Activated CD8-positive, alpha-beta memory T cell treated with anti-CD3 and anti-CD28 coated beads, Interleukin-2, amount 50 U/mL, for 4 hours (primary cell): ENCODE results near the gene FADS2.

Experiments used
- DNase-seq: peaks from one replicate; pipeline ENCODE4 v3.0.0-alpha.2; 2020

Gene FADS2

GRCh38 chr11:61828629-61829407, 718 bp downstream of the FADS2 start:
- DNase-seq, result peak; percentile 37

- no peak for DNase-seq
Observed at GRCh38 chr11:61829806-61830205, 1.7 kb downstream of the FADS2 start.

- DNase-seq, result no peak
Observed at GRCh38 chr11:61830237-61831105, 2.4 kb downstream of the FADS2 start.

GRCh38 chr11:61832207-61832606, 4.1 kb downstream of the FADS2 start:
- no peak for DNase-seq

GRCh38 chr11:61832754-61833153, 4.7 kb downstream of the FADS2 start:
- DNase-seq, result no peak

- DNase-seq, result no peak
Observed at GRCh38 chr11:61833471-61833870, 5.4 kb downstream of the FADS2 start.

- DNase-seq, result no peak
Observed at GRCh38 chr11:61833926-61834277, 5.8 kb downstream of the FADS2 start.

GRCh38 chr11:61834278-61835048, 6.4 kb downstream of the FADS2 start:
- no peak for DNase-seq

- no peak for DNase-seq
Observed at GRCh38 chr11:61836193-61836592, 8.1 kb downstream of the FADS2 start.

GRCh38 chr11:61837411-61838005, 9.4 kb downstream of the FADS2 start:
- no peak for DNase-seq

- no peak for DNase-seq
Observed at GRCh38 chr11:61838501-61838900, 10.4 kb downstream of the FADS2 start.

- DNase-seq, result no peak
Observed at GRCh38 chr11:61838921-61839320, 10.8 kb downstream of the FADS2 start.

- no peak for DNase-seq
Observed at GRCh38 chr11:61839742-61840141, 11.6 kb downstream of the FADS2 start.

GRCh38 chr11:61840371-61840770, 12.3 kb downstream of the FADS2 start:
- no peak for DNase-seq

GRCh38 chr11:61841636-61842527, 13.8 kb downstream of the FADS2 start:
- DNase-seq, result no peak

GRCh38 chr11:61842528-61842820, 14.4 kb downstream of the FADS2 start:
- no peak for DNase-seq

- DNase-seq, result no peak
Observed at GRCh38 chr11:61844909-61845565, 16.9 kb downstream of the FADS2 start.

- no peak for DNase-seq
Observed at GRCh38 chr11:61846362-61847020, 18.4 kb downstream of the FADS2 start.

GRCh38 chr11:61847914-61848581, 19.9 kb downstream of the FADS2 start:
- no peak for DNase-seq

GRCh38 chr11:61848631-61849030, 20.5 kb downstream of the FADS2 start:
- no peak for DNase-seq
